HepG2 (cell line): ENCODE results near the gene SPACA4. TPM values are rescaled to one million over a fixed set of nuclear protein-coding genes. Genes with fewer than 3 reads are reported as not detected.
A peak's percentile ranks its signal among the peaks of the same experiment; 100 is the strongest.

ENCODE experiments used
- ASH2L ChIP-seq: fragments of 300-600, 200-600 bp; sonication (generic); IDR thresholded peaks from 2 replicates; pipeline ENCODE4 v1.7.0; 2017; ENCODE audit warnings: low read depth, mild to moderate bottlenecking, moderate library complexity, mixed read lengths, low read length; ENCODE audit not compliant: insufficient read length
- JARID2 ChIP-seq: sonication (generic); formaldehyde crosslinking; IDR thresholded peaks from 2 replicates; pipeline ENCODE4 v1.8.1; 2023; ENCODE audit warnings: missing genetic modification reagents, inconsistent platforms; ENCODE audit not compliant: insufficient replicate concordance
- NFE2 ChIP-seq: sonication (generic); formaldehyde crosslinking; IDR thresholded peaks from 2 replicates; pipeline ENCODE4 v1.4.0; 2020; ENCODE audit warnings: missing genetic modification reagents
- RFX5 ChIP-seq: IDR thresholded peaks from 2 replicates; pipeline ENCODE4 v1.6.1; 2011; ENCODE audit warnings: low read depth, low read length, improper control_type of control experiment
- RXRA ChIP-seq: sonication (generic); formaldehyde crosslinking; IDR thresholded peaks from 2 replicates; pipeline ENCODE4 v1.5.1; 2020; ENCODE audit warnings: missing genetic modification reagents
- TEAD2 ChIP-seq: sonication (generic); formaldehyde crosslinking; IDR thresholded peaks from 2 replicates; pipeline ENCODE4 v1.9.0; 2021; ENCODE audit warnings: missing genetic modification reagents
- U2AF2 ChIP-seq: fragments of 200-400 bp; formaldehyde crosslinking; IDR thresholded peaks from 2 replicates; pipeline ENCODE4 v1.6.1; 2017; ENCODE audit warnings: low read depth, mild to moderate bottlenecking, low read length
- ZNF205 ChIP-seq: IDR thresholded peaks from 2 replicates; pipeline ENCODE4 v1.6.1; 2018; ENCODE audit warnings: missing biosample characterization, missing genetic modification reagents
- polyA plus RNA-seq, 8 experiments: library from polyadenylated mRNA; depleted of rRNA in 3 of 8; stranded (reverse) in 7 of 8; unstranded in 1 of 8; fragments of >200 nt; fragmentation: Illumina TruSeq in 4 of 8; extraction: Trizol in 4 of 8; gene quantifications; 2 replicates each; pipeline versions ENCODE4 v1.2.1 to v1.2.3, GENCODE V29; 2011 to 2016; ENCODE audit warnings: low read depth in 4 of 8, missing spikeins in 1 of 8, mixed read lengths in 1 of 8; ENCODE audit not compliant: insufficient read depth in 1 of 8
- total RNA-seq, 5 experiments: library from RNA; depleted of rRNA; stranded (reverse); fragments of >200 nt; fragmentation: Illumina TruSeq; extraction: Trizol; gene quantifications; 2 replicates each; pipeline ENCODE4 v1.2.3, GENCODE V29; 2016; ENCODE audit warnings: low read depth in 1 of 5
- TF ChIP-seq, protein P1 (sequence below): sonication (generic); formaldehyde crosslinking; IDR thresholded peaks from 2 replicates; pipeline ENCODE4 v1.4.0; 2020; ENCODE audit warnings: missing genetic modification reagents
- TF ChIP-seq, protein P2 (sequence below): IDR thresholded peaks from 2 replicates; pipeline ENCODE4 v1.6.1; 2016; ENCODE audit warnings: low read depth, borderline replicate concordance
- TF ChIP-seq, protein P3 (sequence below): sonication (generic); formaldehyde crosslinking; IDR thresholded peaks from 2 replicates; pipeline ENCODE4 v1.4.0; 2020; ENCODE audit warnings: mild to moderate bottlenecking, missing genetic modification reagents, borderline replicate concordance
- TF ChIP-seq, protein P4 (sequence below): sonication (generic); formaldehyde crosslinking; IDR thresholded peaks from 2 replicates; pipeline ENCODE4 v1.5.0; 2020; ENCODE audit warnings: missing genetic modification reagents
- TF ChIP-seq, protein P5 (sequence below): sonication (generic); formaldehyde crosslinking; IDR thresholded peaks from 2 replicates; pipeline ENCODE4 v1.5.0; 2020; ENCODE audit warnings: missing genetic modification reagents

The SPACA4 gene
- total and polyA plus RNA-seq, 2 of the 13 experiments (the other 11 are each of a cell fraction or from before 2014, with no cell fraction given) = not detected

DNA sequence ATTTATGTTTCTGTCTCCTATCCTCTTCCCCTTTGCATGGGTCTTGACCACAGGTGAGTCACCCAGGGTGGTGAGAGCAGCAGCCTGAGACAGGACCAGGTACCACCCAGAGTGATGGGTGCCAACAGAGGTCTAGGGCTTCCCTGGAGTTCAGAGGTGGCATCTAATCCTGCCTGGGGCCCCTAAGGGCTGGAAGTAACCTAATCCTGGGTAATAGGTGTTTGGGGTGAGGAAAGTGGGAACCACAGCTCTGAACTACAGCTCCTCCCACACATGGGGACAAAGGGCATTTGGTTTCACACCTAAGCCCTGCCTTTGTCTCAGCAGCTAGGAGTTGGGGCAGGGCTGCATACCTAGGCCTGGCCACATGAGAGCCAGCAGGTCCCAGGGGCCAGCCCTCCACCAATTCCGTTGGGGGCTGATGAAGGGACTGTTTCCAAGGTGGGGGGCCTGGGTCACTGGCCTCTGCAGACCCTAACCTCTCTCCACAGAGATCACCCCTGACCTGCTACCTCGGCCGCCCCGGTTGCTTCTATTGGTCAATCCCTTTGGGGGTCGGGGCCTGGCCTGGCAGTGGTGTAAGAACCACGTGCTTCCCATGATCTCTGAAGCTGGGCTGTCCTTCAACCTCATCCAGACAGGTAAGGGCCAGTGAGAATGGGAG lies 20.8 kb downstream of the SPACA4 start (continued):
- TF ChIP-seq, protein P1, sequence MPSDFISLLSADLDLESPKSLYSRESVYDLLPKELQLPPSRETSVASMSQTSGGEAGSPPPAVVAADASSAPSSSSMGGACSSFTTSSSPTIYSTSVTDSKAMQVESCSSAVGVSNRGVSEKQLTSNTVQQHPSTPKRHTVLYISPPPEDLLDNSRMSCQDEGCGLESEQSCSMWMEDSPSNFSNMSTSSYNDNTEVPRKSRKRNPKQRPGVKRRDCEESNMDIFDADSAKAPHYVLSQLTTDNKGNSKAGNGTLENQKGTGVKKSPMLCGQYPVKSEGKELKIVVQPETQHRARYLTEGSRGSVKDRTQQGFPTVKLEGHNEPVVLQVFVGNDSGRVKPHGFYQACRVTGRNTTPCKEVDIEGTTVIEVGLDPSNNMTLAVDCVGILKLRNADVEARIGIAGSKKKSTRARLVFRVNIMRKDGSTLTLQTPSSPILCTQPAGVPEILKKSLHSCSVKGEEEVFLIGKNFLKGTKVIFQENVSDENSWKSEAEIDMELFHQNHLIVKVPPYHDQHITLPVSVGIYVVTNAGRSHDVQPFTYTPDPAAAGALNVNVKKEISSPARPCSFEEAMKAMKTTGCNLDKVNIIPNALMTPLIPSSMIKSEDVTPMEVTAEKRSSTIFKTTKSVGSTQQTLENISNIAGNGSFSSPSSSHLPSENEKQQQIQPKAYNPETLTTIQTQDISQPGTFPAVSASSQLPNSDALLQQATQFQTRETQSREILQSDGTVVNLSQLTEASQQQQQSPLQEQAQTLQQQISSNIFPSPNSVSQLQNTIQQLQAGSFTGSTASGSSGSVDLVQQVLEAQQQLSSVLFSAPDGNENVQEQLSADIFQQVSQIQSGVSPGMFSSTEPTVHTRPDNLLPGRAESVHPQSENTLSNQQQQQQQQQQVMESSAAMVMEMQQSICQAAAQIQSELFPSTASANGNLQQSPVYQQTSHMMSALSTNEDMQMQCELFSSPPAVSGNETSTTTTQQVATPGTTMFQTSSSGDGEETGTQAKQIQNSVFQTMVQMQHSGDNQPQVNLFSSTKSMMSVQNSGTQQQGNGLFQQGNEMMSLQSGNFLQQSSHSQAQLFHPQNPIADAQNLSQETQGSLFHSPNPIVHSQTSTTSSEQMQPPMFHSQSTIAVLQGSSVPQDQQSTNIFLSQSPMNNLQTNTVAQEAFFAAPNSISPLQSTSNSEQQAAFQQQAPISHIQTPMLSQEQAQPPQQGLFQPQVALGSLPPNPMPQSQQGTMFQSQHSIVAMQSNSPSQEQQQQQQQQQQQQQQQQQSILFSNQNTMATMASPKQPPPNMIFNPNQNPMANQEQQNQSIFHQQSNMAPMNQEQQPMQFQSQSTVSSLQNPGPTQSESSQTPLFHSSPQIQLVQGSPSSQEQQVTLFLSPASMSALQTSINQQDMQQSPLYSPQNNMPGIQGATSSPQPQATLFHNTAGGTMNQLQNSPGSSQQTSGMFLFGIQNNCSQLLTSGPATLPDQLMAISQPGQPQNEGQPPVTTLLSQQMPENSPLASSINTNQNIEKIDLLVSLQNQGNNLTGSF (CRISPR knock-in tag) = 0 out of 2 replicates have a peak, but pooled peaks have one; percentile 32
- TF ChIP-seq RFX5 (no peak), ASH2L (no peak), ZNF205 (CRISPR knock-in tag) (no peak), TEAD2 (no peak), RXRA (peak; percentile 28; the same call in 1 of the 2 replicates), JARID2 (CRISPR knock-in tag) (no peak), U2AF2 (no peak), NFE2 (CRISPR knock-in tag) (no peak)
- TF ChIP-seq, protein P2, sequence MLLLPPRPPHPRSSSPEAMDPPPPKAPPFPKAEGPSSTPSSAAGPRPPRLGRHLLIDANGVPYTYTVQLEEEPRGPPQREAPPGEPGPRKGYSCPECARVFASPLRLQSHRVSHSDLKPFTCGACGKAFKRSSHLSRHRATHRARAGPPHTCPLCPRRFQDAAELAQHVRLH (CRISPR knock-in tag) = peak; percentile 26; the same call in 1 of the 2 replicates
- TF ChIP-seq, protein P3, sequence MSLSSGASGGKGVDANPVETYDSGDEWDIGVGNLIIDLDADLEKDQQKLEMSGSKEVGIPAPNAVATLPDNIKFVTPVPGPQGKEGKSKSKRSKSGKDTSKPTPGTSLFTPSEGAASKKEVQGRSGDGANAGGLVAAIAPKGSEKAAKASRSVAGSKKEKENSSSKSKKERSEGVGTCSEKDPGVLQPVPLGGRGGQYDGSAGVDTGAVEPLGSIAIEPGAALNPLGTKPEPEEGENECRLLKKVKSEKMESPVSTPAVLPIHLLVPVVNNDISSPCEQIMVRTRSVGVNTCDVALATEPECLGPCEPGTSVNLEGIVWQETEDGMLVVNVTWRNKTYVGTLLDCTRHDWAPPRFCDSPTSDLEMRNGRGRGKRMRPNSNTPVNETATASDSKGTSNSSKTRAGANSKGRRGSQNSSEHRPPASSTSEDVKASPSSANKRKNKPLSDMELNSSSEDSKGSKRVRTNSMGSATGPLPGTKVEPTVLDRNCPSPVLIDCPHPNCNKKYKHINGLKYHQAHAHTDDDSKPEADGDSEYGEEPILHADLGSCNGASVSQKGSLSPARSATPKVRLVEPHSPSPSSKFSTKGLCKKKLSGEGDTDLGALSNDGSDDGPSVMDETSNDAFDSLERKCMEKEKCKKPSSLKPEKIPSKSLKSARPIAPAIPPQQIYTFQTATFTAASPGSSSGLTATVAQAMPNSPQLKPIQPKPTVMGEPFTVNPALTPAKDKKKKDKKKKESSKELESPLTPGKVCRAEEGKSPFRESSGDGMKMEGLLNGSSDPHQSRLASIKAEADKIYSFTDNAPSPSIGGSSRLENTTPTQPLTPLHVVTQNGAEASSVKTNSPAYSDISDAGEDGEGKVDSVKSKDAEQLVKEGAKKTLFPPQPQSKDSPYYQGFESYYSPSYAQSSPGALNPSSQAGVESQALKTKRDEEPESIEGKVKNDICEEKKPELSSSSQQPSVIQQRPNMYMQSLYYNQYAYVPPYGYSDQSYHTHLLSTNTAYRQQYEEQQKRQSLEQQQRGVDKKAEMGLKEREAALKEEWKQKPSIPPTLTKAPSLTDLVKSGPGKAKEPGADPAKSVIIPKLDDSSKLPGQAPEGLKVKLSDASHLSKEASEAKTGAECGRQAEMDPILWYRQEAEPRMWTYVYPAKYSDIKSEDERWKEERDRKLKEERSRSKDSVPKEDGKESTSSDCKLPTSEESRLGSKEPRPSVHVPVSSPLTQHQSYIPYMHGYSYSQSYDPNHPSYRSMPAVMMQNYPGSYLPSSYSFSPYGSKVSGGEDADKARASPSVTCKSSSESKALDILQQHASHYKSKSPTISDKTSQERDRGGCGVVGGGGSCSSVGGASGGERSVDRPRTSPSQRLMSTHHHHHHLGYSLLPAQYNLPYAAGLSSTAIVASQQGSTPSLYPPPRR (CRISPR knock-in tag) = peak; percentile 12; the same call in 1 of the 2 replicates
- TF ChIP-seq, protein P4, sequence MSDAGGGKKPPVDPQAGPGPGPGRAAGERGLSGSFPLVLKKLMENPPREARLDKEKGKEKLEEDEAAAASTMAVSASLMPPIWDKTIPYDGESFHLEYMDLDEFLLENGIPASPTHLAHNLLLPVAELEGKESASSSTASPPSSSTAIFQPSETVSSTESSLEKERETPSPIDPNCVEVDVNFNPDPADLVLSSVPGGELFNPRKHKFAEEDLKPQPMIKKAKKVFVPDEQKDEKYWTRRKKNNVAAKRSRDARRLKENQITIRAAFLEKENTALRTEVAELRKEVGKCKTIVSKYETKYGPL (CRISPR knock-in tag) = no peak
- TF ChIP-seq, protein P5, sequence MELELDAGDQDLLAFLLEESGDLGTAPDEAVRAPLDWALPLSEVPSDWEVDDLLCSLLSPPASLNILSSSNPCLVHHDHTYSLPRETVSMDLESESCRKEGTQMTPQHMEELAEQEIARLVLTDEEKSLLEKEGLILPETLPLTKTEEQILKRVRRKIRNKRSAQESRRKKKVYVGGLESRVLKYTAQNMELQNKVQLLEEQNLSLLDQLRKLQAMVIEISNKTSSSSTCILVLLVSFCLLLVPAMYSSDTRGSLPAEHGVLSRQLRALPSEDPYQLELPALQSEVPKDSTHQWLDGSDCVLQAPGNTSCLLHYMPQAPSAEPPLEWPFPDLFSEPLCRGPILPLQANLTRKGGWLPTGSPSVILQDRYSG = 0 out of 2 replicates have a peak, but pooled peaks have one; percentile 71
